IMR-90 (cell line): Measurements from ENCODE around the gene MTA3. TPM values are rescaled to one million over a fixed set of nuclear protein-coding genes. Genes with fewer than 3 reads are reported as not detected.

Experiments used
- ATAC-seq: fragments of 200-7000 bp; cut with Tn5 transposase; 2 replicates; pipeline ENCODE4 v1.9.1; 2020; ENCODE audit warnings: low read depth, mild to moderate bottlenecking, moderate library complexity
- BruUV-seq: library from RNA; stranded (reverse); fragments of 400-500 nt; replicated peaks from 2 replicates; lab custom pipeline; 2021; lab: Mats Ljungman, UMichigan
- CTCF ChIA-PET: fragments of 300-600 bp; formaldehyde crosslinking; extraction: SDS; loops from one replicate; lab custom pipeline; 2021; ENCODE audit warnings: antibody characterized with exemption; lab: Yijun Ruan, JAX
- POLR2A ChIA-PET: fragments of 300-600 bp; sonication (Branson Sonifier 250); formaldehyde crosslinking; loops from one replicate; lab custom pipeline; 2022; ENCODE audit warnings: antibody characterized with exemption; ENCODE audit not compliant: unreplicated experiment; lab: Charles Lee
- DNase-seq: peaks from one replicate; pipeline ENCODE4 v3.0.0; 2013
- H2AFZ ChIP-seq: replicated peaks from 2 replicates; pipeline ENCODE3; 2013; ENCODE audit warnings: low read length, mild to moderate bottlenecking; ENCODE audit not compliant: poor library complexity
- H2AK5ac ChIP-seq: 2 replicates; pipeline ENCODE4 v1.6.1; 2013; ENCODE audit warnings: low read depth, low read length, inconsistent platforms
- H2AK9ac ChIP-seq: replicated peaks from 2 replicates; pipeline ENCODE3; 2013; ENCODE audit warnings: mild to moderate bottlenecking, low read depth, low read length, moderate library complexity; ENCODE audit not compliant: poor library complexity
- H2BK120ac ChIP-seq: 2 replicates; pipeline ENCODE4 v1.6.1; 2013; ENCODE audit warnings: low read depth, low read length, inconsistent platforms
- H2BK15ac ChIP-seq: 3 replicates; pipeline ENCODE4 v1.6.1; 2013; ENCODE audit warnings: low read depth, low read length, inconsistent platforms
- H2BK20ac ChIP-seq: 2 replicates; pipeline ENCODE4 v1.6.1; 2013; ENCODE audit warnings: low read depth, mild to moderate bottlenecking, inconsistent platforms, low read length, moderate library complexity
- H2BK5ac ChIP-seq: 2 replicates; pipeline ENCODE4 v1.6.1; 2013; ENCODE audit warnings: mild to moderate bottlenecking, low read depth, low read length, inconsistent platforms; ENCODE audit not compliant: poor library complexity, severe bottlenecking
- H3K14ac ChIP-seq: replicated peaks from 2 replicates; pipeline ENCODE4 v1.6.1; 2013; ENCODE audit warnings: low read depth, low read length, inconsistent platforms
- H3K18ac ChIP-seq: 2 replicates; pipeline ENCODE4 v1.6.1; 2013; ENCODE audit warnings: low read depth, low read length, control low read depth
- H3K23ac ChIP-seq: 2 replicates; pipeline ENCODE4 v1.6.1; 2013; ENCODE audit warnings: low read depth, low read length, inconsistent platforms
- H3K27ac ChIP-seq: 2 replicates; pipeline ENCODE4 v1.5.1; 2013; ENCODE audit warnings: mild to moderate bottlenecking, control low read depth, low read length; ENCODE audit not compliant: insufficient read depth
- H3K27me3 ChIP-seq: 2 replicates; pipeline ENCODE4 v1.6.1; 2013; ENCODE audit warnings: low read length; ENCODE audit not compliant: control insufficient read depth, insufficient read depth
- H3K36me3 ChIP-seq: 2 replicates; pipeline ENCODE4 v1.6.1; 2013; ENCODE audit warnings: low read length, mixed read lengths; ENCODE audit not compliant: control insufficient read depth, insufficient read depth
- H3K4ac ChIP-seq: 2 replicates; pipeline ENCODE4 v1.6.1; 2013; ENCODE audit warnings: low read depth, low read length, inconsistent platforms
- H3K4me1 ChIP-seq: 2 replicates; pipeline ENCODE4 v1.6.1; 2013; ENCODE audit warnings: low read length, mixed read lengths; ENCODE audit not compliant: control insufficient read depth, insufficient read depth
- H3K4me2 ChIP-seq: 2 replicates; pipeline ENCODE4 v1.6.1; 2013; ENCODE audit warnings: low read depth, mild to moderate bottlenecking, control low read depth, low read length, moderate library complexity
- H3K4me3 ChIP-seq: 2 replicates; pipeline ENCODE4 v1.5.1; 2013; ENCODE audit warnings: low read depth, mild to moderate bottlenecking, control low read depth, low read length, moderate library complexity; ENCODE audit not compliant: insufficient read depth
- H3K56ac ChIP-seq: 2 replicates; pipeline ENCODE4 v1.6.1; 2013; ENCODE audit warnings: low read length, inconsistent platforms; ENCODE audit not compliant: insufficient read depth; ENCODE audit errors: extremely low read depth
- H3K79me1 ChIP-seq, 2 experiments: 2 replicates each; pipeline ENCODE4 v1.6.1; 2013; ENCODE audit warnings: low read length in 2 of 2, inconsistent platforms in 1 of 2, low read depth in 1 of 2
- H3K9ac ChIP-seq: 2 replicates; pipeline ENCODE4 v1.6.1; 2013; ENCODE audit warnings: low read depth, low read length, control low read depth
- H3K9me1 ChIP-seq: 2 replicates; pipeline ENCODE4 v1.6.1; 2013; ENCODE audit warnings: low read length, inconsistent platforms; ENCODE audit not compliant: insufficient read depth
- H3K9me3 ChIP-seq: 2 replicates; pipeline ENCODE4 v1.6.1; 2013; ENCODE audit warnings: low read length; ENCODE audit not compliant: control insufficient read depth, insufficient read depth
- H4K20me1 ChIP-seq: 2 replicates; pipeline ENCODE4 v1.6.1; 2013; ENCODE audit warnings: low read length, inconsistent platforms; ENCODE audit not compliant: insufficient read depth
- H4K5ac ChIP-seq: 2 replicates; pipeline ENCODE4 v1.6.1; 2013; ENCODE audit warnings: mild to moderate bottlenecking, low read depth, low read length, control low read depth
- H4K8ac ChIP-seq, 2 experiments: 2 replicates each; pipeline ENCODE4 v1.6.1; 2013; ENCODE audit warnings: low read depth in 2 of 2, low read length in 2 of 2, control low read depth in 1 of 2, inconsistent platforms in 1 of 2
- H4K91ac ChIP-seq: 2 replicates; pipeline ENCODE4 v1.6.1; 2013; ENCODE audit warnings: low read depth, low read length, inconsistent platforms; ENCODE audit not compliant: insufficient read depth
- CEBPB ChIP-seq: IDR thresholded peaks from 2 replicates; pipeline ENCODE4 v1.6.1; 2012; ENCODE audit warnings: low read depth, low read length, improper control_type of control experiment
- WGBS, 2 experiments: methylation state at CpG; one replicate each; pipeline versions ENCODE4 v1.1.5 to v1.1.7; 2013; ENCODE audit warnings: missing lambda C conversion rate in 2 of 2; ENCODE audit not compliant: insufficient read length in 1 of 2; ENCODE audit errors: extremely low coverage in 2 of 2; 5-methylcytosine and 5-hydroxymethylcytosine counted together
- dilution Hi-C: fragments of 300-500 bp; cut with HindIII; formaldehyde crosslinking; loops from one replicate; pipeline ENCODE4 v1.14.3; 2018; ENCODE audit warnings: low sequenced_read_pairs; ENCODE audit not compliant: unreplicated experiment
- in situ Hi-C: fragments of 300-500 bp; cut with MboI; formaldehyde crosslinking; loops from 3 replicates; pipeline ENCODE4 v1.14.3; 2019; ENCODE audit warnings: low sequenced_read_pairs, inconsistent platforms, mixed read lengths
- intact Hi-C: fragments of 100-400 bp; cut with micrococcal nuclease; formaldehyde crosslinking; loops from 2 replicates; pipeline ENCODE4 v1.10.0; 2022
- polyA plus RNA-seq, 3 experiments: library from polyadenylated mRNA; depleted of rRNA; stranded (reverse); fragments of >200 nt; gene quantifications; 2 replicates each; pipeline ENCODE4 v1.2.3, GENCODE V29; 2012; ENCODE audit warnings: low replicate concordance in 1 of 3
- total RNA-seq: library from RNA; depleted of rRNA; stranded (reverse); fragments of >200 nt; gene quantifications from 2 replicates; pipeline ENCODE4 v1.2.3, GENCODE V29; 2012
- TF ChIP-seq, protein P1 (sequence below): fragments of 150-350 bp; IDR thresholded peaks from 2 replicates; pipeline ENCODE4 v1.6.1; 2017; ENCODE audit warnings: mild to moderate bottlenecking, antibody characterized with exemption, low read length, low read depth

MTA3 gene
- total and polyA plus RNA-seq, 2 of the 4 experiments (the other 2 are of a cell fraction) = 31.9 to 34.3 TPM

DNA sequence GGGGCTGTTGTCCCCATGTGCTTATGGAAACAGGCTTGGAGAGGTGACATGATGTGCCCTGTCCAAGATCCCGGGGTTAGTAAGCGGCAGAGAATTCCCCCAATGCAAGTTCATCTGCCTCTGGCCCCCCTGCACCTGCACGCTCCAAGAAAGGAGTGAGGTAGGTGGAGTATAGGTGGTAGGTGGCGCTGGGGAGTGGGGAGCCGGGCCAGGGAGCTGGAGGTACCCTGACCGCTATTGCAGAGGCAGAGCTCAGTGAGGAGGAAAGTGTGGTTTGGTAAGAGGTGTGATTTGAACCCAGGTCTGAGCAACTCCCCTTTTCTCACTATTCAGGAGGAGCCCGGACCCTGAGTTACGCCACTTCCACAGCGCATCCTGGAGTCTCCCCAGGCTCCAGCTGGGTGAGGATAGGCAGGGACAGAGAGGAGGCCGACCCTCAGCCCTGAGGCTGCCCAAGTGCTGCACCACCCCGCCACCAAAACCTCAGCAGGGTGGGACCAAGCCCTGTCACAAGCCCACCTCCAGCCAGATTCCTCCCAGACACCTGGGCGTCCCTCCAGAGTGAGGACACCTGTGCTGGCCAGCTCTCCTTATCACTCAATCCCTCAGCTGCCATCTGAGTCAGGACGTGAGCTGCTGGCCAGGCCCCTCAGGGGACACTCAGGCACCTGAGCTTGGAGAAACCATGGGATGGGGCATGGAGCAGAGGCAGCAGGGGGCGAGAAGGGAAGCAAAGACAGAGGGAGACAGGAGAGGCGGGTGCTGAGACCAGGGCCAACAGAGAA is 218.3 kb downstream of the MTA3 start:
- WGBS, 2 experiments = 59% methylated on average over 2 of the region's 15 CpGs; no CpG with 5 or more reads in 1 of the 2 experiments
- Histone ChIP-seq H2AK9ac (no peak overlapping the region), H2AFZ (no peak overlapping the region), H3K4me2 (no peak overlapping the region), H3K27ac (no peak overlapping the region), H3K4me1 (no peaks in the 10 kb centered on the region; the same call in 1 of the 2 replicates), H4K5ac (no peak overlapping the region), H3K18ac (no peak overlapping the region), H3K14ac (no peak overlapping the region), H3K4me3 (no peak overlapping the region), H3K36me3 (no peaks in the 10 kb centered on the region), H3K9me3 (no peaks in the 10 kb centered on the region), H4K20me1 (no peaks in the 10 kb centered on the region), H3K9ac (no peak overlapping the region), H4K8ac (no peak overlapping the region), H3K27me3 (peaks cover 29% of the 10 kb centered on the region), H3K56ac (no peak overlapping the region), H2AK5ac (no peak overlapping the region), H3K4ac (no peak overlapping the region), H3K23ac (no peak overlapping the region), H2BK120ac (no peak overlapping the region), H3K9me1 (no peaks in the 10 kb centered on the region), H4K91ac (no peak overlapping the region), H2BK15ac (no peak overlapping the region), H2BK5ac (no peak overlapping the region), H2BK20ac (no peak overlapping the region), H3K79me1 (no peaks in the 10 kb centered on the region)
- DNase-seq (no peak), ATAC-seq (no peak)
- intact Hi-C loops = no loop called here
- BruUV-seq = no TSS peak
- POLR2A ChIA-PET = no interaction called here
- dilution Hi-C loops = no loop called here
- in situ Hi-C loops = no loop called here
- TF ChIP-seq CEBPB = no peak
- TF ChIP-seq, protein P1, sequence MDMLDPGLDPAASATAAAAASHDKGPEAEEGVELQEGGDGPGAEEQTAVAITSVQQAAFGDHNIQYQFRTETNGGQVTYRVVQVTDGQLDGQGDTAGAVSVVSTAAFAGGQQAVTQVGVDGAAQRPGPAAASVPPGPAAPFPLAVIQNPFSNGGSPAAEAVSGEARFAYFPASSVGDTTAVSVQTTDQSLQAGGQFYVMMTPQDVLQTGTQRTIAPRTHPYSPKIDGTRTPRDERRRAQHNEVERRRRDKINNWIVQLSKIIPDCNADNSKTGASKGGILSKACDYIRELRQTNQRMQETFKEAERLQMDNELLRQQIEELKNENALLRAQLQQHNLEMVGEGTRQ = no peak
- CTCF ChIA-PET = no interaction called here
